Upper lobe of left lung (tissue), 6 donors: ENCODE results near the gene COG6. TPM values are rescaled to one million over a fixed set of nuclear protein-coding genes. Genes with fewer than 3 reads are reported as not detected.

Source experiments
- ATAC-seq, 2 donors: fragments of 200-7000 bp; cut with Tn5 transposase; one replicate each; pipeline ENCODE4 v1.9.1; 2022; ENCODE audit warnings: mild to moderate bottlenecking in 2 of 2, moderate library complexity in 2 of 2; ENCODE audit not compliant: low FRiP score in 2 of 2
- DNase-seq, 2 donors: peaks; one replicate each; pipeline ENCODE4 v3.0.0-alpha.2; 2019 to 2020
- H3K27ac ChIP-seq, 4 donors: fragments of 200-600 bp; sonication (generic); one replicate each; pipeline ENCODE4 v1.5.1; 2016 to 2019
- H3K27me3 ChIP-seq, 4 donors: fragments of 200-600 bp; sonication (generic); one replicate each; pipeline ENCODE4 v1.5.1; 2017 to 2019
- H3K36me3 ChIP-seq, 4 donors: fragments of 200-600 bp; sonication (generic); one replicate each; pipeline ENCODE4 v1.5.1; 2016 to 2019
- H3K4me1 ChIP-seq, 4 donors: fragments of 200-600 bp; sonication (generic); one replicate each; pipeline ENCODE4 v1.5.1; 2018 to 2019
- H3K4me3 ChIP-seq, 4 donors: fragments of 200-600 bp; sonication (generic); one replicate each; pipeline ENCODE4 v1.5.1; 2017 to 2019; ENCODE audit warnings: mild to moderate bottlenecking in 2 of 4, moderate library complexity in 1 of 4
- H3K9me3 ChIP-seq, 4 donors: fragments of 200-600 bp; sonication (generic); one replicate each; pipeline ENCODE4 v1.5.1; 2018 to 2019
- EP300 ChIP-seq, 4 donors: sonication (generic); formaldehyde crosslinking; IDR thresholded peaks; one replicate each; pipeline ENCODE4 v1.5.1; 2017; ENCODE audit warnings: antibody characterized with exemption in 4 of 4, control low read depth in 2 of 4
- POLR2A ChIP-seq, 4 donors: fragments of 450-650 bp; IDR thresholded peaks; one replicate each; pipeline ENCODE4 v1.5.1; 2016 to 2017; ENCODE audit warnings: antibody characterized with exemption in 4 of 4, mild to moderate bottlenecking in 2 of 4
- POLR2AphosphoS5 ChIP-seq, 2 donors: sonication (generic); formaldehyde crosslinking; IDR thresholded peaks; one replicate each; pipeline ENCODE4 v1.5.1; 2017; ENCODE audit warnings: antibody characterized with exemption in 2 of 2
- WGBS, 2 donors: methylation state at CpG; one replicate each; pipeline ENCODE4 v1.1.5; 2017 to 2018; 5-methylcytosine and 5-hydroxymethylcytosine counted together
- total RNA-seq, 6 donors: library from RNA; depleted of rRNA in 4 of 6; stranded (reverse); fragments of >200 nt in 4 of 6; gene quantifications; one replicate each; pipeline versions ENCODE4 v1.1.0 to v1.2.1, GENCODE V29; 2016 to 2021
- TF ChIP-seq, protein P1 (sequence below), 6 experiments: fragments of 450-650 bp in 4 of 6; fragments of 200-600 bp in 2 of 6; sonication (generic) in 2 of 6; IDR thresholded peaks; one replicate each; pipeline ENCODE4 v1.5.1; 2016 to 2019; ENCODE audit warnings: antibody characterized with exemption in 6 of 6
- donor health status: DM: no; HTN: no; CAD: no; lungs with moderate emphysema.
- donor health status: DM: no; HTN: yes; CAD: no; lungs with severe emphysema.

The COG6 gene
- total RNA-seq, 6 donors from 2014 or later = 10.3 to 37.5 (median 17.2) TPM

DNA sequence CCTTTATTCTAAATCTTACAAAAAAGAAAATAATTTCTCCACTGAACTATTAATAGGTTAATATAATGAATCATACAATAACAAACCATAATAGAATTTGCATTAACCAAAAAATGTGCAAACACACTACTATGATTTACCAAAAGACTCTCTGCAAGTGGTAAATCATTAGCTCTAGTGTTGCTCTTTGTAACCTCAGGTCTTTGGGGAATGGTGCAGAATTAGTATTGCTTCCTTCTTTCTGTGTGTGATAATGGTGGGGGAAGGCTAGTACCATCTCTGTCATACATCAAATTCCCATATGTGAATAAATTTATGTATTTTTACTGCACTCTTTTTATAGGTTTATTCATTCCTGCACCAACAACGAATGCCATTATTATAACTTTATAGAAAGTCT is 105.1 kb downstream of the COG6 start:
- peaks cover 0 to 1% (median 0%) of the 10 kb centered on the region in 4 donors for H3K4me1 ChIP-seq
- H3K36me3 ChIP-seq = no peaks in the 10 kb centered on the region
- no peak for TF ChIP-seq EP300 (IDR thresholded peaks at IDR 0.05)
- TF ChIP-seq, protein P1, sequence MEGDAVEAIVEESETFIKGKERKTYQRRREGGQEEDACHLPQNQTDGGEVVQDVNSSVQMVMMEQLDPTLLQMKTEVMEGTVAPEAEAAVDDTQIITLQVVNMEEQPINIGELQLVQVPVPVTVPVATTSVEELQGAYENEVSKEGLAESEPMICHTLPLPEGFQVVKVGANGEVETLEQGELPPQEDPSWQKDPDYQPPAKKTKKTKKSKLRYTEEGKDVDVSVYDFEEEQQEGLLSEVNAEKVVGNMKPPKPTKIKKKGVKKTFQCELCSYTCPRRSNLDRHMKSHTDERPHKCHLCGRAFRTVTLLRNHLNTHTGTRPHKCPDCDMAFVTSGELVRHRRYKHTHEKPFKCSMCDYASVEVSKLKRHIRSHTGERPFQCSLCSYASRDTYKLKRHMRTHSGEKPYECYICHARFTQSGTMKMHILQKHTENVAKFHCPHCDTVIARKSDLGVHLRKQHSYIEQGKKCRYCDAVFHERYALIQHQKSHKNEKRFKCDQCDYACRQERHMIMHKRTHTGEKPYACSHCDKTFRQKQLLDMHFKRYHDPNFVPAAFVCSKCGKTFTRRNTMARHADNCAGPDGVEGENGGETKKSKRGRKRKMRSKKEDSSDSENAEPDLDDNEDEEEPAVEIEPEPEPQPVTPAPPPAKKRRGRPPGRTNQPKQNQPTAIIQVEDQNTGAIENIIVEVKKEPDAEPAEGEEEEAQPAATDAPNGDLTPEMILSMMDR (IDR thresholded peaks at IDR 0.05) = no peak
- no peak for TF ChIP-seq POLR2A (IDR thresholded peaks at IDR 0.05)
- TF ChIP-seq POLR2AphosphoS5 (IDR thresholded peaks at IDR 0.05) = no peak
- H3K4me3 ChIP-seq = no peak overlapping the region
- WGBS, 2 donors = 80 to 88% methylated on average over 1 of the region's 1 CpG
- H3K27me3 ChIP-seq = no peaks in the 10 kb centered on the region
- no peaks in the 10 kb centered on the region for H3K9me3 ChIP-seq
- H3K27ac ChIP-seq = no peak overlapping the region
- DNase-seq (no peak), ATAC-seq (no peak)

DNA sequence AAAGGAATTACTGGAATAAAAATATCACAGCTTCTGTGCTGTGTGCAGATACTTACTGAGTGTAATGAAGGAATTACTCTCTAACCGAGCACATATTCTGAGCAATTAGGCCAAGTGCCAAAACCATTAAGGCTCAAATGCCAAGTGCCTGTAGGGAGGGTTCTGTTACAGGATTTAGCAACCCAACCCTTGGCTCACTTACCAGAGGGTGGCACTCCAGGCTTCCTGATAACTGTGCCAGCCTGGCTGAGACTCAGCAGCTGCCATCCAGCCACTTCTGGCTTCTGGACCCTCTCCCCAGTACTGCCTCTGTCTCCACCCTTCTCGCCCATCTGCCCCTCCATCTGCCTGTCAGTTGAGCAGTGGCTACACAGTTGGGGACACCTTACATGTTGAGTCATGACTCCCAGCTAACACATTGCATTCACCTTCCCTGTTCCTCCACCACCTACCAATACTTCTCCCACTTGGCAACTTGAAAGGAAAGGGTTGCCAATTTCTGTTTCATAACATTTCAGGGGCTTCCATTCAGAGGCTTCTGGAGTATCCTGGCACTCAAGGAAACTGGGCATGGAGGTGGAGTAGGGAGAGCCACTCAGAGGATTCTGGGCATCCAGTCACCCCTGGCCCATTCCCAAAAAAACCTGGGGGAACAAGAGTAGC is 110.5 kb downstream of the COG6 start:
- TF ChIP-seq, protein P1 (IDR thresholded peaks at IDR 0.05) = peak in 2 of 6 experiments; percentile 21 to 26
- no peak for TF ChIP-seq POLR2AphosphoS5 (IDR thresholded peaks at IDR 0.05)
- peak; percentile 52 to 75 for ATAC-seq
- Histone ChIP-seq H3K27me3 (no peaks in the 10 kb centered on the region), H3K36me3 (no peaks in the 10 kb centered on the region), H3K27ac (no peak overlapping the region), H3K4me3 (no peak overlapping the region), H3K4me1 (peaks cover 6 to 10% (median 9%) of the 10 kb centered on the region in 4 donors), H3K9me3 (no peaks in the 10 kb centered on the region)
- DNase-seq = peak in 1 of 2 donors; percentile 65
- WGBS, 2 donors = 29 to 38% methylated on average over 2 of the region's 2 CpGs

DNA sequence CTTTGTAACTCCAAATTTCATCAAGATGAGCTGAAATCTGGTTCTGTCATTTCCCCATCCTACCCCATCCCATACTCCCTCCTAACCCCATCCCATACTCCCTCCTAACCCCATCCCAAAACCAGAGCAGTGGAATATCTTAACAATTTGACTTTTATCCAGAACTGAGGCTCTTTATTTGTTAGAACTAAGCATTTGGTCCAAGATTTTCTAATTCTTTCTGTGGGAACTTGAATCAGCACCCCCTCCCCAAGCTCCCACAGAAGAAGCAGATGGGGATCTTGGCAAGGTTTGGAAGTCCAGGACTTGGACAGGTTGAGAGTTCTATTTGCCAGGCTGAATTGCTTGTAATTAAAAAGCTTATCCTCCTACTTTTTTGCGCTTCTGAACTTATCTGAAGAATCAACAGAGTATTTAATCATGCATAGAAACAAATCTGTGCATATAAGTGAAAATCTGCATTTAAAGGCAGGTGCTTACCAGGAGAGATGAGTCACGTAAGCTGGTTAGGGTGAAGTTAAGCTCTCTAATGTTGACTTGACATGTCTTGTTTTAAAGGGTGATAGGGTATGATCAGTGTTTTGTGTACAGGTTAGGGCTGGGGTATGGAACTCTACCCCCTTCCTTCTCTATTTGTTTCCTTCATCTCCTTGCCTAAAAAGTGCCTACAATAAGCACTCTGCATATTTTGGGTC is 111.1 kb downstream of the COG6 start:
- H3K4me3 ChIP-seq = no peak overlapping the region
- WGBS, 2 donors = 83 to 91% methylated on average over 2 of the region's 2 CpGs
- TF ChIP-seq EP300 (IDR thresholded peaks at IDR 0.05) = no peak
- TF ChIP-seq, protein P1 (IDR thresholded peaks at IDR 0.05) = no peak
- TF ChIP-seq POLR2A (IDR thresholded peaks at IDR 0.05) = no peak
- no peak for TF ChIP-seq POLR2AphosphoS5 (IDR thresholded peaks at IDR 0.05)
- H3K4me1 ChIP-seq = peaks cover 6 to 10% (median 9%) of the 10 kb centered on the region in 4 donors
- no peaks in the 10 kb centered on the region for H3K27me3 ChIP-seq
- peak; percentile 15 to 17 for ATAC-seq
- DNase-seq = no peak
- H3K27ac ChIP-seq = no peak overlapping the region
- no peaks in the 10 kb centered on the region for H3K9me3 ChIP-seq
- H3K36me3 ChIP-seq = no peaks in the 10 kb centered on the region

DNA sequence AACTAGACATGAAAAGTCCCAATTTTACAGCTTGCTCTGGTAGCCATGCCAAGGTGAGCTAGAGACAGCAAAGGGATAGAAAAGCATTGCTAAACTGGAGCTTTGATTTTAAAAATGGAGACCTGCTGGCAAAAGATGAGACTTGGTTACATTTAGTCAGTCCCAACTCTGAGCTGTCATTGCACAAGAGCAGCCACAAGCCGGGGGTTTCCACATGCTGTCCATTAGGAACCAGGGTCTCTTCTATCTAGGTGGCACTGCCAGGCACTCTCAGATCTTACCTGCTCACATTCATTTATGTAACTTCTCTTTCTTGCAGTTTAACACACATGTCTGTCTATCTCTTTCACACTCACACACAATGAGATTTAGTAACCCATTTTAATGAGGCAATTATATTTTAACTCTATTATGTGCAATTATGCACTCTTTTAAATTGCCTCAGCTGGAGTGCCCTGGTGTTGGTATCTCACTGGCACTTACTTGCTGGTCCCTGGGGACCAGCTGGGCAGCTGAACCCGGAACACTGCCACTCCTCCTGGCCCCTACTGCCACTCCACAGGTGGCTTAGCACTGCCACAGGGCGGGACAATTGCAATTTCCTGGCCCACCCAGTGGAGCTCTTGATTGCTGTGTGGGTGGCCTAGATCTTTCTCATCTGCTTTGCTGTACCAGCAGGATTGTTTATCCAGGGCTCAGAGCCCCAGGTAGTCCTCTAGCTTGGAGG is 112.5 kb downstream of the COG6 start:
- DNase-seq (no peak), ATAC-seq (no peak)
- 65 to 74% methylated on average over 2 to 3 of the region's 3 CpGs for WGBS, 2 donors
- peaks cover 6 to 10% (median 9%) of the 10 kb centered on the region in 4 donors for H3K4me1 ChIP-seq
- no peak overlapping the region for H3K4me3 ChIP-seq
- no peak overlapping the region for H3K27ac ChIP-seq
- H3K9me3 ChIP-seq = no peaks in the 10 kb centered on the region
- TF ChIP-seq, protein P1 (IDR thresholded peaks at IDR 0.05) = no peak
- TF ChIP-seq POLR2A (IDR thresholded peaks at IDR 0.05) = no peak
- TF ChIP-seq EP300 (IDR thresholded peaks at IDR 0.05) = no peak
- TF ChIP-seq POLR2AphosphoS5 (IDR thresholded peaks at IDR 0.05) = no peak
- no peaks in the 10 kb centered on the region for H3K27me3 ChIP-seq
- no peaks in the 10 kb centered on the region for H3K36me3 ChIP-seq
